Measurements from ENCODE around the gene TKTL1.

DNA sequence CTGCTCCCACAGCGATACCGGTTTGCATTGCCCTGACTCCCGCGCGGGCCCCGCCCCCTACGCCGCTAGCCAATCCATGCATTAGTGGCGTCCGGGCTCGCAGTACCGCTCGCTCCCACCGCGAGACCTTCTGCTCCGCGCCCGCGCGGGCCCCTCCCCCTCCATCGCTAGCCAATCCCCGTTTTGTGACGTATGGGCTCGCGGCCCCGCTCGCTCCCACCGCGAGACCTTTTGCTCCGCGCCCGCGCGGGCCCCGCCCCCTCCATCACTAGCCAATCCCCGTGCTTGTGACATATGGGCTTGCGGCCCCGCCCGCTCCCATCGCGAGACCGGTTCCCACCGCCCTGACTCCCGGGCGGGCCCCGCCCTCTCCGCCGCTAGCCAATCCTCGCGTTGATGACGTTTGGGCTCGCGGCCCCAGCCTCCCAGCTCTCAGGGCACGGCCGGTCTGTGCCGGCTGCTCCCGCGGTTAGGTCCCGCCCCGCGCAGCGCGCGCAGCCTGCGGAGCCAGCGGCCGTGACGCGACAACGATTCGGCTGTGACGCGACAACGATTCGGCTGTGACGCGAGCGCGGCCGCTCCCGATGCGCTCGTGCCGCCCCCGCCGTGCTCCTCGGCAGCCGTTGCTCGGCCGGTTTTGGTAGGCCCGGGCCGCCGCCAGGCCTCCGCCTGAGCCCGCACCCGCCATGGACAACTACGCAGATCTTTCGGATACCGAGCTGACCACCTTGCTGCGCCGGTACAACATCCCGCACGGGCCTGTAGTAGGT lies 83.4 kb downstream of the TKTL1 start, which contains the start of gene EMD:
- TF ChIP-seq, protein P1, sequence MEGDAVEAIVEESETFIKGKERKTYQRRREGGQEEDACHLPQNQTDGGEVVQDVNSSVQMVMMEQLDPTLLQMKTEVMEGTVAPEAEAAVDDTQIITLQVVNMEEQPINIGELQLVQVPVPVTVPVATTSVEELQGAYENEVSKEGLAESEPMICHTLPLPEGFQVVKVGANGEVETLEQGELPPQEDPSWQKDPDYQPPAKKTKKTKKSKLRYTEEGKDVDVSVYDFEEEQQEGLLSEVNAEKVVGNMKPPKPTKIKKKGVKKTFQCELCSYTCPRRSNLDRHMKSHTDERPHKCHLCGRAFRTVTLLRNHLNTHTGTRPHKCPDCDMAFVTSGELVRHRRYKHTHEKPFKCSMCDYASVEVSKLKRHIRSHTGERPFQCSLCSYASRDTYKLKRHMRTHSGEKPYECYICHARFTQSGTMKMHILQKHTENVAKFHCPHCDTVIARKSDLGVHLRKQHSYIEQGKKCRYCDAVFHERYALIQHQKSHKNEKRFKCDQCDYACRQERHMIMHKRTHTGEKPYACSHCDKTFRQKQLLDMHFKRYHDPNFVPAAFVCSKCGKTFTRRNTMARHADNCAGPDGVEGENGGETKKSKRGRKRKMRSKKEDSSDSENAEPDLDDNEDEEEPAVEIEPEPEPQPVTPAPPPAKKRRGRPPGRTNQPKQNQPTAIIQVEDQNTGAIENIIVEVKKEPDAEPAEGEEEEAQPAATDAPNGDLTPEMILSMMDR (IDR thresholded peaks at IDR 0.05; ENCODE audit: borderline replicate concordance, extremely low read depth, low read length, poor library complexity, severe bottlenecking): no peak
- TF ChIP-seq EZH2 (IDR thresholded peaks at IDR 0.05; ENCODE audit: borderline replicate concordance, low read depth, low read length, severe bottlenecking): no peak

Measured in DND-41 (cell line).